SK-N-SH treated with all-trans-retinoic acid at 6 μM for 48 hours (cell line): ENCODE results near the gene EHD4.

Source experiments
- ATAC-seq: fragments of 200-7000 bp; cut with Tn5 transposase; 3 replicates; pipeline ENCODE4 v1.9.1; 2020; ENCODE audit warnings: mild to moderate bottlenecking, moderate library complexity
- ARNTL ChIP-seq: fragments of 450-650 bp; formaldehyde crosslinking; IDR thresholded peaks from 2 replicates; pipeline ENCODE4 v1.5.0; 2020; ENCODE audit warnings: low read depth, mild to moderate bottlenecking, moderate library complexity, borderline replicate concordance
- BACH2 ChIP-seq: fragments of 250-450 bp; sonication (Bioruptor Pico); IDR thresholded peaks from 2 replicates; pipeline ENCODE4 v1.9.0; 2021; ENCODE audit warnings: mild to moderate bottlenecking, borderline replicate concordance
- CREB5 ChIP-seq: fragments of 250-450 bp; sonication (Bioruptor Pico); IDR thresholded peaks from 2 replicates; pipeline ENCODE4 v1.5.1; 2020; ENCODE audit warnings: low read depth, mild to moderate bottlenecking, moderate library complexity
- CSDC2 ChIP-seq: fragments of 250-450 bp; sonication (Bioruptor Pico); IDR thresholded peaks from 2 replicates; pipeline ENCODE4 v1.5.0; 2020; ENCODE audit warnings: mild to moderate bottlenecking, moderate library complexity
- ESRRG ChIP-seq: fragments of 250-450 bp; sonication (Bioruptor Pico); IDR thresholded peaks from 2 replicates; pipeline ENCODE4 v1.6.1; 2021; ENCODE audit warnings: mild to moderate bottlenecking
- GLIS3 ChIP-seq: fragments of 250-450 bp; sonication (Bioruptor Pico); IDR thresholded peaks from 2 replicates; pipeline ENCODE4 v1.5.0; 2020; ENCODE audit warnings: mild to moderate bottlenecking, moderate library complexity
- ISL1 ChIP-seq: fragments of 250-450 bp; sonication (Bioruptor Pico); IDR thresholded peaks from 2 replicates; pipeline ENCODE4 v2.1.2; 2022; ENCODE audit warnings: mild to moderate bottlenecking, moderate library complexity
- OSR1 ChIP-seq: fragments of 250-450 bp; sonication (Bioruptor Pico); IDR thresholded peaks from 2 replicates; pipeline ENCODE4 v1.8.0; 2022; ENCODE audit warnings: moderate library complexity, mild to moderate bottlenecking, inconsistent platforms
- PATZ1 ChIP-seq: fragments of 250-450 bp; sonication (Bioruptor Pico); IDR thresholded peaks from 2 replicates; pipeline ENCODE4 v1.8.0; 2020; ENCODE audit warnings: mild to moderate bottlenecking, moderate library complexity, borderline replicate concordance
- POU6F1 ChIP-seq: fragments of 250-450 bp; sonication (Bioruptor Pico); IDR thresholded peaks from 2 replicates; pipeline ENCODE4 v1.8.0; 2021; ENCODE audit warnings: low read depth, mild to moderate bottlenecking, moderate library complexity, borderline replicate concordance
- PPARA ChIP-seq: fragments of 250-450 bp; sonication (Bioruptor Pico); IDR thresholded peaks from 2 replicates; pipeline ENCODE4 v1.5.0; 2020; ENCODE audit warnings: mild to moderate bottlenecking, borderline replicate concordance
- RARB ChIP-seq: fragments of 250-450 bp; sonication (Bioruptor Pico); IDR thresholded peaks from 2 replicates; pipeline ENCODE4 v1.8.0; 2021; ENCODE audit warnings: mild to moderate bottlenecking, moderate library complexity
- SNAI2 ChIP-seq: fragments of 250-450 bp; sonication (Bioruptor Pico); IDR thresholded peaks from 2 replicates; pipeline ENCODE4 v1.5.0; 2020; ENCODE audit warnings: mild to moderate bottlenecking, moderate library complexity
- TCF4 ChIP-seq: fragments of 250-450 bp; sonication (Bioruptor Pico); IDR thresholded peaks from 2 replicates; pipeline ENCODE4 v1.8.0; 2021; ENCODE audit warnings: mild to moderate bottlenecking, moderate library complexity, borderline replicate concordance
- TOX ChIP-seq: fragments of 250-450 bp; sonication (Bioruptor Pico); IDR thresholded peaks from 2 replicates; pipeline ENCODE4 v1.8.0; 2021; ENCODE audit warnings: mild to moderate bottlenecking, moderate library complexity, borderline replicate concordance
- ZC3H10 ChIP-seq: fragments of 250-450 bp; sonication (Bioruptor Pico); IDR thresholded peaks from 2 replicates; pipeline ENCODE4 v1.5.1; 2021; ENCODE audit warnings: mild to moderate bottlenecking, moderate library complexity
- ZFP3 ChIP-seq: fragments of 250-450 bp; sonication (Bioruptor Pico); IDR thresholded peaks from 2 replicates; pipeline ENCODE4 v1.5.0; 2020; ENCODE audit warnings: mild to moderate bottlenecking, moderate library complexity
- ZFP30 ChIP-seq: fragments of 450-650 bp; formaldehyde crosslinking; IDR thresholded peaks from 2 replicates; pipeline ENCODE4 v1.5.0; 2022; ENCODE audit warnings: mild to moderate bottlenecking, moderate library complexity
- ZNF565 ChIP-seq: fragments of 450-650 bp; formaldehyde crosslinking; conservative IDR thresholded peaks from 2 replicates; pipeline ENCODE4 v1.5.0; 2020; ENCODE audit warnings: low read depth, mild to moderate bottlenecking, moderate library complexity
- ZNF70 ChIP-seq: fragments of 450-650 bp; formaldehyde crosslinking; IDR thresholded peaks from 2 replicates; pipeline ENCODE4 v1.5.0; 2020; ENCODE audit warnings: mild to moderate bottlenecking, moderate library complexity
- ZNF8 ChIP-seq: fragments of 450-650 bp; formaldehyde crosslinking; IDR thresholded peaks from 2 replicates; pipeline ENCODE4 v1.5.0; 2020; ENCODE audit warnings: mild to moderate bottlenecking, moderate library complexity
- TF ChIP-seq, protein P1 (sequence below): fragments of 250-450 bp; sonication (Bioruptor Pico); IDR thresholded peaks from 2 replicates; pipeline ENCODE4 v1.5.0; 2020; ENCODE audit warnings: mild to moderate bottlenecking, moderate library complexity

EHD4 gene

GRCh38 chr15:41955807-41956525, 16.4 kb downstream of the EHD4 start:
- ATAC-seq = no peak
- TF ChIP-seq ZNF8 (CRISPR knock-in tag) (no peak), ESRRG (CRISPR knock-in tag) (no peak)

- no peak for ATAC-seq
- TF ChIP-seq TOX (CRISPR knock-in tag) (no peak), TCF4 (CRISPR knock-in tag) (no peak), POU6F1 (CRISPR knock-in tag) (no peak), BACH2 (CRISPR knock-in tag) (no peak), ISL1 (no peak), SNAI2 (CRISPR knock-in tag) (no peak), CREB5 (CRISPR knock-in tag) (no peak), ARNTL (CRISPR knock-in tag) (no peak), ZFP3 (no peak), ZC3H10 (no peak), ZNF565 (CRISPR knock-in tag) (no peak), RARB (no peak), OSR1 (no peak), PATZ1 (CRISPR knock-in tag) (no peak), ZFP30 (no peak), ZNF8 (CRISPR knock-in tag) (no peak), GLIS3 (CRISPR knock-in tag) (no peak)
- TF ChIP-seq, protein P1, sequence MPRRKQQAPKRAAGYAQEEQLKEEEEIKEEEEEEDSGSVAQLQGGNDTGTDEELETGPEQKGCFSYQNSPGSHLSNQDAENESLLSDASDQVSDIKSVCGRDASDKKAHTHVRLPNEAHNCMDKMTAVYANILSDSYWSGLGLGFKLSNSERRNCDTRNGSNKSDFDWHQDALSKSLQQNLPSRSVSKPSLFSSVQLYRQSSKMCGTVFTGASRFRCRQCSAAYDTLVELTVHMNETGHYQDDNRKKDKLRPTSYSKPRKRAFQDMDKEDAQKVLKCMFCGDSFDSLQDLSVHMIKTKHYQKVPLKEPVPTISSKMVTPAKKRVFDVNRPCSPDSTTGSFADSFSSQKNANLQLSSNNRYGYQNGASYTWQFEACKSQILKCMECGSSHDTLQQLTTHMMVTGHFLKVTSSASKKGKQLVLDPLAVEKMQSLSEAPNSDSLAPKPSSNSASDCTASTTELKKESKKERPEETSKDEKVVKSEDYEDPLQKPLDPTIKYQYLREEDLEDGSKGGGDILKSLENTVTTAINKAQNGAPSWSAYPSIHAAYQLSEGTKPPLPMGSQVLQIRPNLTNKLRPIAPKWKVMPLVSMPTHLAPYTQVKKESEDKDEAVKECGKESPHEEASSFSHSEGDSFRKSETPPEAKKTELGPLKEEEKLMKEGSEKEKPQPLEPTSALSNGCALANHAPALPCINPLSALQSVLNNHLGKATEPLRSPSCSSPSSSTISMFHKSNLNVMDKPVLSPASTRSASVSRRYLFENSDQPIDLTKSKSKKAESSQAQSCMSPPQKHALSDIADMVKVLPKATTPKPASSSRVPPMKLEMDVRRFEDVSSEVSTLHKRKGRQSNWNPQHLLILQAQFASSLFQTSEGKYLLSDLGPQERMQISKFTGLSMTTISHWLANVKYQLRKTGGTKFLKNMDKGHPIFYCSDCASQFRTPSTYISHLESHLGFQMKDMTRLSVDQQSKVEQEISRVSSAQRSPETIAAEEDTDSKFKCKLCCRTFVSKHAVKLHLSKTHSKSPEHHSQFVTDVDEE = no peak
- TF ChIP-seq, all 23 proteins: peak for 0
Measured at GRCh38 chr15:41955100-41955499, 17.3 kb downstream of the EHD4 start.

GRCh38 chr15:41954036-41954435, 18.3 kb downstream of the EHD4 start:
- no peak for ATAC-seq
- TF ChIP-seq TCF4 (CRISPR knock-in tag) = no peak
- TF ChIP-seq RARB = no peak
- no peak for TF ChIP-seq ZNF70 (CRISPR knock-in tag)
- TF ChIP-seq ESRRG (CRISPR knock-in tag) = no peak
- no peak for TF ChIP-seq SNAI2 (CRISPR knock-in tag)
- no peak for TF ChIP-seq ZFP30
- TF ChIP-seq GLIS3 (CRISPR knock-in tag) = no peak
- TF ChIP-seq ISL1 = no peak
- no peak for TF ChIP-seq CSDC2 (CRISPR knock-in tag)
- TF ChIP-seq OSR1 = no peak
- TF ChIP-seq ZNF8 (CRISPR knock-in tag) = no peak

DNA sequence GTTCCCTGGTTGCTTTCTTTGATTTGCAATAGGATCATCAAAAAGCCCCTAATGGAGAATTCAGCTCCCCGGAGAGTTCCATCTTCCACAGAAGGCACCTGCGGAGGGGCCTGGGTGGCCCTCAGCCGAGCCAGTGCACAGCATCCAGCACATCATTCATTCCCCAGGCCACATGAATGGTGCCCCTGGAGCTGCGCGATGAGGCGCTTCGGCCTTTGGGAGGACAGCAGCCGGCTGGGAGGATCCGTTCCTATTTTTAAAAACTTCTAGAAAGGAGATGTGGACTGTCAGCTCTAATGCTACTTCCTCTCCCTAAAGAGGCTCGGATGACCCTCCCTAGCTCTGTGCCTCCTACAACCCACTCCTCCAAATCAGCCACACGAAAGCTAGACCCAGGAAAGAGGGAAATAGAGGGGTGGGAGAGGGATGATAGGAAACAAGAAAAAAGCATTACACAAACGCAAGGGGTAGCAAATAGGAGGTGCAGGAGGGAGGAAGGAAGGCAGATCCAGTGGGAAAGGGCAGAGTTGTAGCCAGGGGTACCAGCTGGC, 20.3 kb downstream of the EHD4 start:
- no peak for ATAC-seq
- no peak for TF ChIP-seq TCF4 (CRISPR knock-in tag)
- no peak for TF ChIP-seq TOX (CRISPR knock-in tag)
- no peak for TF ChIP-seq ARNTL (CRISPR knock-in tag)
- TF ChIP-seq, protein P1 = no peak
- TF ChIP-seq PPARA (CRISPR knock-in tag) = no peak
- no peak for TF ChIP-seq ZNF70 (CRISPR knock-in tag)
- TF ChIP-seq RARB = no peak
- no peak for TF ChIP-seq ZNF565 (CRISPR knock-in tag)
- TF ChIP-seq SNAI2 (CRISPR knock-in tag) = no peak
- TF ChIP-seq PATZ1 (CRISPR knock-in tag) = no peak
- no peak for TF ChIP-seq CSDC2 (CRISPR knock-in tag)
